ENCODE measurements around the gene ATXN1.

Gene ATXN1

GRCh38 chr6:16743664-16744210 is 17.5 kb downstream of the ATXN1 start:
- TF ChIP-seq EZH2phosphoT487 (IDR thresholded peaks at IDR 0.05; ENCODE audit: borderline replicate concordance, low read length), result no peak
- TF ChIP-seq, protein P1, sequence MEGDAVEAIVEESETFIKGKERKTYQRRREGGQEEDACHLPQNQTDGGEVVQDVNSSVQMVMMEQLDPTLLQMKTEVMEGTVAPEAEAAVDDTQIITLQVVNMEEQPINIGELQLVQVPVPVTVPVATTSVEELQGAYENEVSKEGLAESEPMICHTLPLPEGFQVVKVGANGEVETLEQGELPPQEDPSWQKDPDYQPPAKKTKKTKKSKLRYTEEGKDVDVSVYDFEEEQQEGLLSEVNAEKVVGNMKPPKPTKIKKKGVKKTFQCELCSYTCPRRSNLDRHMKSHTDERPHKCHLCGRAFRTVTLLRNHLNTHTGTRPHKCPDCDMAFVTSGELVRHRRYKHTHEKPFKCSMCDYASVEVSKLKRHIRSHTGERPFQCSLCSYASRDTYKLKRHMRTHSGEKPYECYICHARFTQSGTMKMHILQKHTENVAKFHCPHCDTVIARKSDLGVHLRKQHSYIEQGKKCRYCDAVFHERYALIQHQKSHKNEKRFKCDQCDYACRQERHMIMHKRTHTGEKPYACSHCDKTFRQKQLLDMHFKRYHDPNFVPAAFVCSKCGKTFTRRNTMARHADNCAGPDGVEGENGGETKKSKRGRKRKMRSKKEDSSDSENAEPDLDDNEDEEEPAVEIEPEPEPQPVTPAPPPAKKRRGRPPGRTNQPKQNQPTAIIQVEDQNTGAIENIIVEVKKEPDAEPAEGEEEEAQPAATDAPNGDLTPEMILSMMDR (IDR thresholded peaks at IDR 0.05; ENCODE audit: low read depth, low read length, poor library complexity, severe bottlenecking), result no peak
- H3K4me3 ChIP-seq (ENCODE audit: low read length), result no peak overlapping the region
- H3F3A ChIP-seq (ENCODE audit: control insufficient read depth, insufficient read depth), result no peaks in the 10 kb centered on the region
- H3K9me2 ChIP-seq (replicated peaks; ENCODE audit: control insufficient read depth, low read length), result no peaks in the 10 kb centered on the region
- H3K4me1 ChIP-seq (ENCODE audit: control insufficient read depth, low read length), result no peaks in the 10 kb centered on the region
- no peaks in the 10 kb centered on the region for H3K79me2 ChIP-seq (ENCODE audit: control insufficient read depth, low read length)
- no peak overlapping the region for H3K27ac ChIP-seq (ENCODE audit: low read depth, low read length)
- H3K9me3 ChIP-seq (ENCODE audit: control insufficient read depth, insufficient read depth, low read length), result no peaks in the 10 kb centered on the region
- no peaks in the 10 kb centered on the region for H3K27me3 ChIP-seq (ENCODE audit: control insufficient read depth, low read length)
- no peaks in the 10 kb centered on the region for H4K20me1 ChIP-seq (ENCODE audit: control insufficient read depth, insufficient read depth, low read depth, low read length)
- no peaks in the 10 kb centered on the region for H3K36me3 ChIP-seq (ENCODE audit: control insufficient read depth, low read length)
- no peak overlapping the region for H3K4me2 ChIP-seq (ENCODE audit: low read length)

- Histone ChIP-seq H4K20me1 (ENCODE audit: control insufficient read depth, insufficient read depth, low read depth, low read length) (no peaks in the 10 kb centered on the region), H3K4me1 (ENCODE audit: control insufficient read depth, low read length) (peaks cover 5% of the 10 kb centered on the region), H3K4me3 (ENCODE audit: low read length) (no peak overlapping the region), H3F3A (ENCODE audit: control insufficient read depth, insufficient read depth) (no peaks in the 10 kb centered on the region), H3K9me2 (replicated peaks; ENCODE audit: control insufficient read depth, low read length) (no peaks in the 10 kb centered on the region), H3K36me3 (ENCODE audit: control insufficient read depth, low read length) (no peaks in the 10 kb centered on the region), H3K79me2 (ENCODE audit: control insufficient read depth, low read length) (no peaks in the 10 kb centered on the region), H3K27me3 (ENCODE audit: control insufficient read depth, low read length) (no peaks in the 10 kb centered on the region), H3K4me2 (ENCODE audit: low read length) (no peak overlapping the region), H3K9me3 (ENCODE audit: control insufficient read depth, insufficient read depth, low read length) (no peaks in the 10 kb centered on the region), H3K27ac (ENCODE audit: low read depth, low read length) (no peak overlapping the region)
- no peak for TF ChIP-seq EZH2phosphoT487 (IDR thresholded peaks at IDR 0.05; ENCODE audit: borderline replicate concordance, low read length)
- TF ChIP-seq, protein P1 (IDR thresholded peaks at IDR 0.05; ENCODE audit: low read depth, low read length, poor library complexity, severe bottlenecking), result no peak
Observed at GRCh38 chr6:16742116-16742515, 19.1 kb downstream of the ATXN1 start.

GRCh38 chr6:16741112-16742016 is 19.9 kb downstream of the ATXN1 start:
- Histone ChIP-seq H3K27me3 (ENCODE audit: control insufficient read depth, low read length) (no peaks in the 10 kb centered on the region), H3F3A (ENCODE audit: control insufficient read depth, insufficient read depth) (no peaks in the 10 kb centered on the region), H3K4me1 (ENCODE audit: control insufficient read depth, low read length) (peaks cover 10% of the 10 kb centered on the region), H3K9me3 (ENCODE audit: control insufficient read depth, insufficient read depth, low read length) (no peaks in the 10 kb centered on the region), H3K27ac (ENCODE audit: low read depth, low read length) (no peak overlapping the region), H3K36me3 (ENCODE audit: control insufficient read depth, low read length) (no peaks in the 10 kb centered on the region), H4K20me1 (ENCODE audit: control insufficient read depth, insufficient read depth, low read depth, low read length) (no peaks in the 10 kb centered on the region), H3K9me2 (replicated peaks; ENCODE audit: control insufficient read depth, low read length) (no peaks in the 10 kb centered on the region), H3K79me2 (ENCODE audit: control insufficient read depth, low read length) (no peaks in the 10 kb centered on the region), H3K4me2 (ENCODE audit: low read length) (no peak overlapping the region), H3K4me3 (ENCODE audit: low read length) (no peak overlapping the region)
- TF ChIP-seq, protein P1 (IDR thresholded peaks at IDR 0.05; ENCODE audit: low read depth, low read length, poor library complexity, severe bottlenecking), result no peak
- TF ChIP-seq EZH2phosphoT487 (IDR thresholded peaks at IDR 0.05; ENCODE audit: borderline replicate concordance, low read length), result no peak
